ENCODE data around the gene UCHL3.

GRCh38 chr13:75554464-75554863 is 4.9 kb downstream of the UCHL3 start:
- TF ChIP-seq CTCF (IDR thresholded peaks at IDR 0.05; ENCODE audit: low read length) (no peak), EZH2 (IDR thresholded peaks at IDR 0.05; ENCODE audit: borderline replicate concordance, low read length) (no peak)
